Lower lobe of right lung (tissue), 2 donors: Measurements from ENCODE around the gene DHX38. TPM values are rescaled to one million over a fixed set of nuclear protein-coding genes. Genes with fewer than 3 reads are reported as not detected.

Experiments
- ATAC-seq, 2 donors: fragments of 200-7000 bp; cut with Tn5 transposase; one replicate each; pipeline ENCODE4 v1.9.1; 2020 to 2022; ENCODE audit warnings: mild to moderate bottlenecking in 2 of 2, moderate library complexity in 2 of 2
- DNase-seq: peaks from one replicate; pipeline ENCODE4 v3.0.0-alpha.2; 2020
- H3K27ac ChIP-seq: fragments of 200-600 bp; one replicate; pipeline ENCODE4 v1.8.0; 2022
- H3K27me3 ChIP-seq: fragments of 200-600 bp; one replicate; pipeline ENCODE4 v1.8.0; 2022; ENCODE audit warnings: low read depth
- H3K36me3 ChIP-seq: fragments of 200-600 bp; one replicate; pipeline ENCODE4 v1.8.0; 2022; ENCODE audit warnings: mild to moderate bottlenecking
- H3K4me1 ChIP-seq: fragments of 200-600 bp; one replicate; pipeline ENCODE4 v1.8.0; 2022
- H3K4me3 ChIP-seq: fragments of 200-600 bp; one replicate; pipeline ENCODE4 v1.8.0; 2022; ENCODE audit warnings: mild to moderate bottlenecking
- H3K9me3 ChIP-seq: fragments of 200-600 bp; one replicate; pipeline ENCODE4 v1.8.0; 2022
- intact Hi-C: fragments of 100-400 bp; cut with DNase I; formaldehyde crosslinking; loops from one replicate; pipeline ENCODE4 v1.11.0; 2022
- total RNA-seq: library from RNA; stranded (reverse); fragmentation: NEBNext Ultra II Directional; extraction: Animal tissue kit (Norgen Biotek cat#: 25700); gene quantifications from one replicate; pipeline ENCODE4 v1.2.1, GENCODE V29; 2021
- TF ChIP-seq, protein P1 (sequence below): fragments of 200-600 bp; IDR thresholded peaks from one replicate; pipeline ENCODE4 v1.8.0; 2022; ENCODE audit warnings: antibody characterized with exemption, mild to moderate bottlenecking
- donor health status: DM: no; HTN: yes; CAD: no; lungs with severe emphysema.

DHX38 gene
- total RNA-seq, 1 donor from 2014 or later = 52.5 TPM

DNA sequence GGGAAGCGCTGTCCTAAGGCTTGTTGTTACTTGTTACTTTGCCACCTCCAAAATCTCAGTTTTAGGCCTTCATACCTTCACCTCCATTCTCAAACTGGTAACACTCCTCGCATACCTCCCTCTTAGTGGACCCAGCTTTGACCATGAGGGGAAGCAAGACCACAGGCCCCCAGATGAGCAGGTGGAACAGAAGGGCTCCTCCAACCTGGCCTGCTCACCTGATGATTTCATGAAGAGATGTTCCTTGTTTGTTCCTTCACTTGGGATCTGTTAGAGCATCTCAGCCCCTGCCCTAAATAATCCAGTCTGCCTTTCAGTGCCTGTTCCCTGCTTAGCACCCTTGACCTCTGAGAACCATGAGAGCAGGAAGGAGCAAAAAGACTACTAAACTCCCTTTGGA is 28.7 kb downstream of the DHX38 start:
- TF ChIP-seq, protein P1, sequence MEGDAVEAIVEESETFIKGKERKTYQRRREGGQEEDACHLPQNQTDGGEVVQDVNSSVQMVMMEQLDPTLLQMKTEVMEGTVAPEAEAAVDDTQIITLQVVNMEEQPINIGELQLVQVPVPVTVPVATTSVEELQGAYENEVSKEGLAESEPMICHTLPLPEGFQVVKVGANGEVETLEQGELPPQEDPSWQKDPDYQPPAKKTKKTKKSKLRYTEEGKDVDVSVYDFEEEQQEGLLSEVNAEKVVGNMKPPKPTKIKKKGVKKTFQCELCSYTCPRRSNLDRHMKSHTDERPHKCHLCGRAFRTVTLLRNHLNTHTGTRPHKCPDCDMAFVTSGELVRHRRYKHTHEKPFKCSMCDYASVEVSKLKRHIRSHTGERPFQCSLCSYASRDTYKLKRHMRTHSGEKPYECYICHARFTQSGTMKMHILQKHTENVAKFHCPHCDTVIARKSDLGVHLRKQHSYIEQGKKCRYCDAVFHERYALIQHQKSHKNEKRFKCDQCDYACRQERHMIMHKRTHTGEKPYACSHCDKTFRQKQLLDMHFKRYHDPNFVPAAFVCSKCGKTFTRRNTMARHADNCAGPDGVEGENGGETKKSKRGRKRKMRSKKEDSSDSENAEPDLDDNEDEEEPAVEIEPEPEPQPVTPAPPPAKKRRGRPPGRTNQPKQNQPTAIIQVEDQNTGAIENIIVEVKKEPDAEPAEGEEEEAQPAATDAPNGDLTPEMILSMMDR = no peak
- no peak overlapping the region for H3K27ac ChIP-seq
- H3K4me3 ChIP-seq = no peak overlapping the region
- intact Hi-C loops = no loop called here
- H3K4me1 ChIP-seq = peaks cover 11% of the 10 kb centered on the region
- ATAC-seq (no peak), DNase-seq (no peak)
- H3K27me3 ChIP-seq = no peaks in the 10 kb centered on the region
- H3K9me3 ChIP-seq = no peaks in the 10 kb centered on the region
- H3K36me3 ChIP-seq = no peaks in the 10 kb centered on the region

DNA sequence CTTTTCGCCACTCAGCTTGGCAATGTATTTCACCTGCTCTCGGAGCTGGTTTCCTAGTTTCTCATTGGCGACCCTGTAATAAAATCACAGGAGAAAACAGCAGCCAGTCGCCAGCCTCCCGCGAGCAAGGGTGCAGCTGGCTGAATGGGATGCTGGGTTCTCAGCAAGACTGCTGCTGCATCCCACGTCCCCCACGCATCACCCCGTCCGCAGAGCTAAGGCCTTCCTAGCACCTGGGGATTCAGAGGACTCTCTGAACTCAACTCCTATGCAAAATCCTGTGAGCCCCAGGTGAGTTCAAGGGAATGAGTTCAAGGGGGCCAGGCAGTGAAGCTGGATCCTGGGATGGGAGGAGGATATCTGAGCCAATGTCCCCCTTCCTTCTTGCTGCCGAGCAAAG is 29.3 kb downstream of the DHX38 start:
- Histone ChIP-seq H3K27ac (no peak overlapping the region), H3K9me3 (no peaks in the 10 kb centered on the region), H3K4me3 (no peak overlapping the region), H3K36me3 (no peaks in the 10 kb centered on the region), H3K27me3 (no peaks in the 10 kb centered on the region), H3K4me1 (peaks cover 11% of the 10 kb centered on the region)
- intact Hi-C loops = no loop called here
- TF ChIP-seq, protein P1 = no peak
- DNase-seq (no peak), ATAC-seq (no peak)

DNA sequence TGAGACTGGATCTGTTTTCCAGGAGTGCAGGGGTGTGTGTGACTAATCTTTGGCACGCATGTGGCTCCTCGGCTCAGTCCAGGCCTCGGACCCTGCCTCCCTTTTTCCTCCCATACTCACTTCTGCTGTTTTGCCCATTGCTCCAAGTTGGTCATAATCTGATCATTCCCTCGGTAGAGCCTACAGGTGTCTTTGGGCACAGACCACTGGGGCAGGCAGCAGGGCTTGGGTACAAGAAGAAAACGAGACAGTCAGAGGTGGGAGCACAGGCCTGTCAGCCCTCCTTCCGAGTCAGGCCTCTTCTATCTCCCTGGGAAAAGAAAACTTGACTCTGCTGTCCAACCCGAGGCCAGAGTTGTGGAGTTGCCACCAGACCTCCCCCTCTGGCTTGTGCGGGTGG is 29.8 kb downstream of the DHX38 start:
- TF ChIP-seq, protein P1 = no peak
- Histone ChIP-seq H3K36me3 (no peaks in the 10 kb centered on the region), H3K4me3 (no peak overlapping the region), H3K9me3 (no peaks in the 10 kb centered on the region), H3K27ac (no peak overlapping the region), H3K4me1 (peaks cover 11% of the 10 kb centered on the region), H3K27me3 (no peaks in the 10 kb centered on the region)
- ATAC-seq (no peak), DNase-seq (no peak)
- intact Hi-C loops = no loop called here

DNA sequence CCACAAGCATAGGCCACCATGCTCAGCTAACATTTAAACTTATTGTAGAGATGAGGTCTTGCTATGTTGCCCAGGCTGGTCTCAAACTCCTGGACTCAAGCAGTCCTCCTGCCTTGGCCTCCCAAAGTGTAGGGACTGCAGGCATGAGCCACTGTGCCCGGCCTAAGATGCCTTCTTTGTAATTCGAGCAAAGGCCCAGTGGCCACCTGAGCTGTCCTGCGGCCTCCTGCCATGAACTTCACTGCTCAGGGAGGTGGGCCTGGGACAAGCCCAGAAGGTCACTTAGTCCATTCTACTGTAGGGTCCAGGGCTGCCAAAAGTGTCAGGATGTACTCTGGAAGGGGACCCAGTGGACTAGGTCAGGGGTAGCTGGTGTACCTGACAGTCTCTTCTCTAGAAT is 30.5 kb downstream of the DHX38 start:
- Histone ChIP-seq H3K36me3 (no peaks in the 10 kb centered on the region), H3K4me3 (no peak overlapping the region), H3K27ac (no peak overlapping the region), H3K4me1 (peaks cover 11% of the 10 kb centered on the region), H3K9me3 (no peaks in the 10 kb centered on the region), H3K27me3 (no peaks in the 10 kb centered on the region)
- no peak for ATAC-seq
- TF ChIP-seq, protein P1 = no peak
- DNase-seq = no peak
- intact Hi-C loops = no loop called here

DNA sequence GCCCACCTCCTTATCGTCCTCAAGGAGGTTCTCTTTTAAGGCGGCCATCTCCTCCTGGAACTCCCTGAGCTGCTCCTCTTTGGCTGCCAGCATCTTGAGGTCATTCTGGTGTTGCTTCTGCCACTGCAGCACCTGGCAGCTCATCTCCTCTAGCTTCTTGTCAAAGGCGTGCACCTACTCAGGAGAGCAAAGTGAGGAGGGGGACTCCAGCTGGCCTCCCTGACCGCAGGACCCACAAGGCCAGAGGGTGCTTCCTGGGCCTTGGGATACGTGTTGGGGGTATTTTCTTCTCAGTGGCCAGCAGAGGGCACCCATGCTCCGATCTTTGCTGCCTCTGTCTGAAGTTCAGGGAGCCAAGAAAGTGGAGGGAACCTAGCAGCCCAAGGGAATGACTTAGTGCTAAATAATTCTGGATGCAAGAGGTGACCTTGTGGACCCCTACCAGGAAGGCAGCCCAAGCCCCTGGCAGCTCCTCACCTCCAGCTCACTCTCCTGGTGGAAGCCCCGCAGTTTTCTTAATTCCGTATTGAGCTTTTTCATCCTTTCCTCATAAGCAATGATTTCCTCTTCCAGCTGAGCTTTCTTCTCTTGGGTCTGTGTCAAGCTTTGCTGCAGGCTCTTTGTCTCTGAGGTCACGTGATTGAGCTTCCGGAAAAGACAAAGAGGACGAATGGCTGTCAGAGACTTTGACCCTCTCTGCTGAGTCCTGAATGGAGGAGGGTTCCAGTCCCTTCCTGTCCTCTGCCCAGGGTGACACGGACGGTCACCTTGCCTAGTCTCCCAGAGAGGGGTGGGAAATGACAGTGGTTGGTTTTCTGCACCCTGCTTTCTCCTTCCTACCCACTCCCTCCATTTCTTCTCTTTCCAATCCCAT is 31.4 kb downstream of the DHX38 start:
- no peaks in the 10 kb centered on the region for H3K9me3 ChIP-seq
- H3K27ac ChIP-seq = peak overlapping the region; percentile 9
- no peaks in the 10 kb centered on the region for H3K36me3 ChIP-seq
- DNase-seq = peak; percentile 69
- peak; percentile 85 to 89 for ATAC-seq
- no peaks in the 10 kb centered on the region for H3K27me3 ChIP-seq
- no peak overlapping the region for H3K4me3 ChIP-seq
- peaks cover 11% of the 10 kb centered on the region for H3K4me1 ChIP-seq
- TF ChIP-seq, protein P1 = peak; percentile 86
- intact Hi-C loops = no loop called here
